A549 (cell line): ENCODE measurements around the gene PPP1R12B. TPM values are rescaled to one million over a fixed set of nuclear protein-coding genes. Genes with fewer than 3 reads are reported as not detected.
"Not testable (repeated sequence)": the region's sequence is repeated elsewhere in the genome, so short reads cannot be mapped to it uniquely, and the experiment has no call there.

ENCODE experiments used
- ATAC-seq, 2 experiments: fragments of 200-7000 bp in 1 of 2; fragments of >200 bp in 1 of 2; cut with Nextera tagmentation in 1 of 2; cut with Tn5 transposase in 1 of 2; 3 replicates each; pipeline versions ENCODE4 v1.8.0 to v1.9.1; 2018 to 2020; ENCODE audit warnings: mild to moderate bottlenecking in 1 of 2, moderate library complexity in 1 of 2
- CTCF ChIA-PET: fragments of 300-600 bp; sonication (Branson Sonifier 250); formaldehyde crosslinking; extraction: SDS; loops from one replicate; lab custom pipeline; 2021; ENCODE audit warnings: antibody characterized with exemption, inconsistent platforms; lab: Yijun Ruan, JAX
- POLR2A ChIA-PET: fragments of 350-600 bp; formaldehyde crosslinking; extraction: SDS; loops from one replicate; lab custom pipeline; 2021; ENCODE audit warnings: antibody characterized with exemption, inconsistent platforms; lab: Yijun Ruan, JAX
- DNase-seq, 2 experiments: peaks; one replicate each; pipeline versions ENCODE4 v3.0.0 to v3.0.0-alpha.2; 2011 to 2016; ENCODE audit warnings: low read depth in 1 of 2, low spot score in 1 of 2
- FAIRE-seq: peaks from 2 replicates; lab custom pipeline; 2011; peaks lifted over from hg19 to GRCh38; lab: Jason Lieb, UNC
- H3K27ac ChIP-seq, 2 experiments: fragments of >200 bp; sonication (Bioruptor Twin); formaldehyde crosslinking; 3 replicates each; pipeline ENCODE4 v1.5.1; 2016 to 2017
- H3K4me1 ChIP-seq: fragments of >200 bp; sonication (Bioruptor Twin); formaldehyde crosslinking; 3 replicates; pipeline ENCODE4 v1.6.1; 2016
- H3K4me2 ChIP-seq: fragments of >200 bp; sonication (Bioruptor Twin); formaldehyde crosslinking; 3 replicates; pipeline ENCODE4 v1.6.1; 2016
- H3K4me3 ChIP-seq: fragments of >200 bp; sonication (Bioruptor Twin); formaldehyde crosslinking; 3 replicates; pipeline ENCODE4 v1.5.1; 2016
- H3K9me3 ChIP-seq: fragments of >200 bp; sonication (Bioruptor Twin); formaldehyde crosslinking; 3 replicates; pipeline ENCODE4 v1.6.1; 2016
- CHD2 ChIP-seq: fragments of 150-350 bp; IDR thresholded peaks from 2 replicates; pipeline ENCODE4 v1.6.1; 2014; ENCODE audit warnings: low read length; ENCODE audit not compliant: partially characterized antibody
- FOSL2 ChIP-seq, 2 experiments: fragments of 450-650 bp in 1 of 2; fragments of >200 bp in 1 of 2; sonication (Bioruptor Twin) in 1 of 2; formaldehyde crosslinking; IDR thresholded peaks; 2 replicates each; pipeline versions ENCODE4 v1.5.0 to v1.6.1; 2016 to 2020; ENCODE audit warnings: mild to moderate bottlenecking in 1 of 2, moderate library complexity in 1 of 2
- FOXS1 ChIP-seq: fragments of 250-450 bp; sonication (Bioruptor Pico); IDR thresholded peaks from 2 replicates; pipeline ENCODE4 v1.5.0; 2020; ENCODE audit warnings: mild to moderate bottlenecking, moderate library complexity
- RARB ChIP-seq: fragments of 250-450 bp; sonication (Bioruptor Pico); IDR thresholded peaks from 2 replicates; pipeline ENCODE4 v1.8.0; 2021; ENCODE audit warnings: mild to moderate bottlenecking, moderate library complexity
- WGBS: methylation state at CpG from one replicate; pipeline ENCODE4 v1.1.6; 2017; ENCODE audit errors: missing lambda C conversion rate; 5-methylcytosine and 5-hydroxymethylcytosine counted together
- polyA plus RNA-seq, 4 experiments: library from polyadenylated mRNA; depleted of rRNA in 3 of 4; stranded (reverse); fragments of >200 nt; fragmentation: RNase III in 1 of 4; extraction: RNeasy Plus Mini Kit Qiagen cat#74134 plus additional on column Dnase treatment in 1 of 4; gene quantifications; 2 replicates in 3 of 4; 3 replicates in 1 of 4; pipeline ENCODE4 v1.2.3, GENCODE V29; 2011 to 2017

The PPP1R12B gene
- polyA plus RNA-seq, 2 of the 4 experiments (the other 2 are of a cell fraction) = 3.3 to 12.1 TPM

DNA sequence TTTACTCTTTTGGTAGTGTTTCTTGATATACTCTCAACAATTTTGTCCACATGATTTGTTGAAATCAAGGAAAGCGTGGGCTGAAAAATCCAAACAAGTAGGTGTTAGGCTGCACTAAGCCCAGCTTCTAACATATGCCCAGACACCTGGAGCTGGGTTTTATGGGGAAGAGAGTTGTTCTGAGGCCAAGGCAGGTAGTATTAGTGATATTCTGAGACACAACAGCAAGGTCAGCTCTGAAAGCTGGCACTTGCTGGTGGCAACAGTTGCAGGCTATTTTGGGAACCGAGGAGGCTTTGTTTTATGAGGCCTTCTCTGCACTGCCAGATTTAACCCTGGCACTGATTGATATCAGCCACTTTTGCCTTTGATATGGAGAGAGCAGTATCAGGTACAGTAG, 61.8 kb downstream of the PPP1R12B start:
- 61% methylated on average over 2 of the region's 2 CpGs for WGBS
- not testable (repeated sequence) for FAIRE-seq

GRCh38 chr1:202410854-202411357, 62.4 kb downstream of the PPP1R12B start:
- FAIRE-seq = peak; percentile 70
- POLR2A ChIA-PET = interaction anchor here (0.7 kb wide), 3 partner anchors 86 to 682 kb away, joined by 5 to 8 read pairs (median 6); no protein-coding TSS in a partner anchor
- peak in 1 of 2 experiments; percentile 21 for DNase-seq

More for the DNA sequence above, 61.8 kb downstream of the PPP1R12B start:
- CTCF ChIA-PET, H3K9me3 ChIP-seq, POLR2A ChIA-PET, H3K4me3 ChIP-seq, DNase-seq: not testable (repeated sequence)
- H3K27ac ChIP-seq = peak overlapping the region; percentile 37 to 69; a peak in 5 of 6 replicates
- ATAC-seq = peak in 1 of 2 experiments; percentile 56; a peak in 3 of 6 replicates
- peak overlapping the region; percentile 66 for H3K4me2 ChIP-seq
- peaks cover 23% of the 10 kb centered on the region for H3K4me1 ChIP-seq

GRCh38 chr1:202411422-202411821, 62.9 kb downstream of the PPP1R12B start:
- TF ChIP-seq CHD2 = no peak
- no peak overlapping the region for H3K4me3 ChIP-seq
- ChIA-PET CTCF (interaction anchor here (1.1 to 1.5 kb wide), 2 partner anchors 9 to 22 kb away, joined by 3 read pairs; no protein-coding TSS in a partner anchor), POLR2A (interaction anchor here (0.7 kb wide), 1 partner anchor 321 kb away, joined by 6 read pairs; no protein-coding TSS in a partner anchor)
- ATAC-seq = peak in 1 of 2 experiments; percentile 45; a peak in 3 of 6 replicates
- H3K27ac ChIP-seq = peak overlapping the region; percentile 37 to 69; a peak in 3 of 6 replicates
- H3K4me1 ChIP-seq = peaks cover 22% of the 10 kb centered on the region
- no peak for FAIRE-seq
- no peak for DNase-seq
- no peaks in the 10 kb centered on the region for H3K9me3 ChIP-seq
- peak overlapping the region; percentile 66 for H3K4me2 ChIP-seq

More at GRCh38 chr1:202410854-202411357, 62.4 kb downstream of the PPP1R12B start:
- not testable (repeated sequence) for H3K4me3 ChIP-seq; H3K9me3 ChIP-seq; TF ChIP-seq FOSL2 (IDR thresholded peaks at IDR 0.05)
- 0 out of 2 replicates have a peak, but pooled peaks have one; percentile 3 for TF ChIP-seq FOSL2 (CRISPR knock-in tag; IDR thresholded peaks at IDR 0.05)
- peak; percentile 39 to 89; a peak in 3 of 6 replicates for ATAC-seq
- peak overlapping the region; percentile 37 to 69; a peak in 4 of 6 replicates for H3K27ac ChIP-seq
- CTCF ChIA-PET = interaction anchor here (1.5 kb wide), 1 partner anchor 23 kb away, joined by 3 read pairs; no protein-coding TSS in a partner anchor
- H3K4me1 ChIP-seq = peaks cover 23% of the 10 kb centered on the region
- WGBS = 15% methylated on average over 5 of the region's 5 CpGs
- H3K4me2 ChIP-seq = peak overlapping the region; percentile 66

DNA sequence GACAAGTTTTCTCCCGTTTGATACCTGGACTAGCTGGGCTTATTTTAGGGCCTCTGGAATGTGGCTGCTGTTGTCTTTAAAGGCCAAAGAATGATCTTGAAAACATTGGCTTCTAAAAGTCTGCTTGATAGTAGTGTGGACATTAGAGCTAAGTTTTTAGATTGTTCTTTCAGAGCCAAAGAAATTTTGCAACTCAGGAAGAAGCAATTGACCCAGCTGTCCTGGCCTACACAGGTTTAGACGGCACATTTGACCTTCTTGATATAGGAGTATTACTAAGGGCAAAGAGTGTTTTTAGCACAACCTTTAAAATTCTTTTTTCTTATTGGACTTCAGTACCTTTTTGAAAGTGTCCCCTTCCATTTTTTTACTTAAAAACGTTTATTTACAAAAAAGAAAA, 63.9 kb downstream of the PPP1R12B start:
- peaks cover 18% of the 10 kb centered on the region for H3K4me1 ChIP-seq
- H3K9me3 ChIP-seq, FAIRE-seq, POLR2A ChIA-PET, H3K4me3 ChIP-seq, H3K4me2 ChIP-seq, H3K27ac ChIP-seq, ATAC-seq, DNase-seq: not testable (repeated sequence)
- 60% methylated on average over 3 of the region's 3 CpGs for WGBS
- CTCF ChIA-PET = interaction anchor here (0.9 to 1.5 kb wide), 3 partner anchors 10 to 52 kb away, joined by 3 read pairs; no protein-coding TSS in a partner anchor

- no peaks in the 10 kb centered on the region for H3K9me3 ChIP-seq
- H3K4me2 ChIP-seq = no peak overlapping the region
- peaks cover 6% of the 10 kb centered on the region; the same call in 1 of the 3 replicates for H3K4me1 ChIP-seq
- 67% methylated on average over 1 of the region's 1 CpG for WGBS
- H3K4me3 ChIP-seq = no peak overlapping the region
- ATAC-seq (no peak), FAIRE-seq (no peak), DNase-seq (no peak)
- POLR2A ChIA-PET = no interaction called here
- TF ChIP-seq RARB (CRISPR knock-in tag) = no peak
- no peak for TF ChIP-seq FOXS1 (CRISPR knock-in tag)
- H3K27ac ChIP-seq = no peak overlapping the region
- CTCF ChIA-PET = no interaction called here
Observed at GRCh38 chr1:202416641-202417040, 68.1 kb downstream of the PPP1R12B start.

GRCh38 chr1:202417141-202417540, 68.6 kb downstream of the PPP1R12B start:
- FAIRE-seq, DNase-seq, H3K9me3 ChIP-seq, H3K4me3 ChIP-seq, H3K4me2 ChIP-seq, H3K4me1 ChIP-seq, POLR2A ChIA-PET, ATAC-seq, CTCF ChIA-PET, H3K27ac ChIP-seq: not testable (repeated sequence)
- WGBS = 80% methylated on average over 4 of the region's 4 CpGs

DNA sequence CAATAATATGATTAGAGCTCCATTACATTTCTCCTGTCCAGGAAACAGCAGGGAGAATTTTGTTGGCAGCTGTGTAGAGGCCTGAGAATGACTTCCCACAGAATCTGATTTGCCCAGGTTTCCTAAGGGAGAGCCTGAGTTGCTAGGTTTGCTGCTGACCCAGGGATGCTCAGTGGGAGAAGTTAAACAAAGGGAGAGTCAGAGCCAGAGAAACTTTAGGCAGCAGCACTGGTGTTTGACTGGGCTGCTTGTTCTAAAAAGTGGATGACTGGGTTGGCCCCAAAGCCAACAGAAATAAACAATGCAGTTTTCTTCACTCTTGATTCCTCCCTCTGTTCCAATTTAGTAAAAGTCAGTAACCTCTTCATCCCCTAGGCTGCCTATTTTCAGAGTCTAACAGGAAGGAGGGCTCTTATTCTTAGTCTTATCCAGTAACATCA, 69.3 kb downstream of the PPP1R12B start:
- H3K9me3 ChIP-seq, POLR2A ChIA-PET, FAIRE-seq, H3K27ac ChIP-seq, H3K4me2 ChIP-seq, H3K4me3 ChIP-seq, ATAC-seq, DNase-seq: not testable (repeated sequence)
- CTCF ChIA-PET = interaction anchor here (0.6 kb wide), 1 partner anchor 15 kb away, joined by 5 read pairs; no protein-coding TSS in a partner anchor
- peaks cover 13% of the 10 kb centered on the region for H3K4me1 ChIP-seq

DNA sequence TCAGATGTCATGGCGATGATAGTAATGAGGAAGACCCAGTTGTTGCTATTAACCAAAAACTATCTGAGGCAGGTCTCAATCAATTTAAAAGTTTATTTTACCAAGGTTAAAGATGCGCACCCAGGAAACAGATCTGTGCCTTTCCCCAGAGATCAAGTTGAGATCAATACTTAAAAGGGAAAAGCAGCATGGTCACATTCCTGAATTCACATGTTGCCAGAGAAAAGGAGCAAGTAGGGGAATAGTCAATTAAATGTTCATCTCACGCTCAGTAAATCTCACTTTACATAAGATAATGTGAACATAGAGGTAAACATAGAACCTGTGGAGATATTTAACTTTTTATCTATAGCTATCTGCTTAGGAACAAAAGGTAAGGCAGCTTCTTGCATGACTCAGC, 71.2 kb downstream of the PPP1R12B start:
- CTCF ChIA-PET, H3K9me3 ChIP-seq, ATAC-seq, FAIRE-seq, H3K4me3 ChIP-seq, DNase-seq, POLR2A ChIA-PET: not testable (repeated sequence)
- Histone ChIP-seq H3K4me1 (peaks cover 21% of the 10 kb centered on the region), H3K4me2 (0 out of 3 replicates have a peak overlapping the region, but pooled peaks have one; percentile 0), H3K27ac (peak overlapping the region in 1 of 2 experiments; percentile 34; a peak in 1 of 6 replicates)
- WGBS = 96% methylated on average over 3 of the region's 3 CpGs

- Histone ChIP-seq H3K4me1 (peaks cover 21% of the 10 kb centered on the region), H3K27ac (peak overlapping the region in 1 of 2 experiments; percentile 34; a peak in 1 of 6 replicates)
- CTCF ChIA-PET = interaction anchor here (0.9 kb wide), 1 partner anchor 19 kb away, joined by 3 read pairs; no protein-coding TSS in a partner anchor
- FAIRE-seq, ATAC-seq, DNase-seq, H3K9me3 ChIP-seq, H3K4me2 ChIP-seq, POLR2A ChIA-PET, H3K4me3 ChIP-seq: not testable (repeated sequence)
- WGBS = 72% methylated on average over 3 of the region's 3 CpGs
Observed at GRCh38 chr1:202420422-202421094, 72.1 kb downstream of the PPP1R12B start.

DNA sequence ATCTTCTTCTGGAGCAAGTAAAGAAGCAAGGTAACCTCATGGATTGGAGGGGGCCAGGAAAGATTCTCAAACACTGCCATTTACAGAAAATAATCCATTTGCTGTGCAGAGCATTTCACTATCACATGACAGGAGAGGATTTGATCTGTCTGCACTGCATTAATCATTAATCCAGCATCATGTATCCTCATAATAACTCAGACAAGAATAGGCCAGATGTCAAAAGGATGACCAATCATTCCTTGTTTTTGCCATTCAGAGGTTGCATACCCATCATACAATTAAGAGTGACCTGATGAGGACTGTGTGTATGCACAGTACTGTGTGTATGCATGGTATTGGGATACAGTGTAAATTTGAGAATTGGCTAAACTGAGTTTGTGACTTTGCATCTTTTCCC, 74.2 kb downstream of the PPP1R12B start:
- H3K9me3 ChIP-seq, POLR2A ChIA-PET, ATAC-seq, CTCF ChIA-PET, H3K4me2 ChIP-seq, H3K27ac ChIP-seq, DNase-seq, H3K4me3 ChIP-seq, FAIRE-seq: not testable (repeated sequence)
- peaks cover 21% of the 10 kb centered on the region for H3K4me1 ChIP-seq
